ENCODE results near the gene KRTAP4-12.
"Not testable (repeated sequence)": the region's sequence is repeated elsewhere in the genome, so short reads cannot be mapped to it uniquely, and the experiment has no call there.

GRCh38 chr17:41123991-41124371, at the start of gene KRTAP4-12:
- not testable (repeated sequence) for TF ChIP-seq POLR2A (IDR thresholded peaks at IDR 0.05)
- TF ChIP-seq, protein P1, sequence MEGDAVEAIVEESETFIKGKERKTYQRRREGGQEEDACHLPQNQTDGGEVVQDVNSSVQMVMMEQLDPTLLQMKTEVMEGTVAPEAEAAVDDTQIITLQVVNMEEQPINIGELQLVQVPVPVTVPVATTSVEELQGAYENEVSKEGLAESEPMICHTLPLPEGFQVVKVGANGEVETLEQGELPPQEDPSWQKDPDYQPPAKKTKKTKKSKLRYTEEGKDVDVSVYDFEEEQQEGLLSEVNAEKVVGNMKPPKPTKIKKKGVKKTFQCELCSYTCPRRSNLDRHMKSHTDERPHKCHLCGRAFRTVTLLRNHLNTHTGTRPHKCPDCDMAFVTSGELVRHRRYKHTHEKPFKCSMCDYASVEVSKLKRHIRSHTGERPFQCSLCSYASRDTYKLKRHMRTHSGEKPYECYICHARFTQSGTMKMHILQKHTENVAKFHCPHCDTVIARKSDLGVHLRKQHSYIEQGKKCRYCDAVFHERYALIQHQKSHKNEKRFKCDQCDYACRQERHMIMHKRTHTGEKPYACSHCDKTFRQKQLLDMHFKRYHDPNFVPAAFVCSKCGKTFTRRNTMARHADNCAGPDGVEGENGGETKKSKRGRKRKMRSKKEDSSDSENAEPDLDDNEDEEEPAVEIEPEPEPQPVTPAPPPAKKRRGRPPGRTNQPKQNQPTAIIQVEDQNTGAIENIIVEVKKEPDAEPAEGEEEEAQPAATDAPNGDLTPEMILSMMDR (IDR thresholded peaks at IDR 0.05) = not testable (repeated sequence)

Data from vagina (tissue), 2 donors.